Erythroblast (primary cell): ENCODE data around the gene MED14.

Source experiments
- GATA1 ChIP-seq: IDR thresholded peaks from 2 replicates; pipeline ENCODE4 v1.6.1; 2011; ENCODE audit warnings: low read depth, mild to moderate bottlenecking, control low read depth, low read length, moderate library complexity
- POLR2A ChIP-seq: IDR thresholded peaks from 2 replicates; pipeline ENCODE4 v1.6.1; 2011; ENCODE audit warnings: mild to moderate bottlenecking, low read length

GRCh38 chrX:40632199-40632598 is 103.1 kb downstream of the MED14 start:
- no peak for TF ChIP-seq POLR2A
- no peak for TF ChIP-seq GATA1
